ENCODE results near the gene UBAC2. TPM values are rescaled to one million over a fixed set of nuclear protein-coding genes. Genes with fewer than 3 reads are reported as not detected.

Gene UBAC2
- total and polyA plus RNA-seq, 2 of the 8 experiments (the other 6 are each of a cell fraction or from before 2014, with no cell fraction given) = 75.9 to 76.9 TPM

GRCh38 chr13:99164226-99164625, 36.4 kb upstream of the UBAC2 start:
- Histone ChIP-seq H3K27me3 (replicated peaks in 1 of 4; ENCODE audit: control insufficient read depth in 3 of 4, extremely low read depth in 1 of 4, insufficient read depth in 3 of 4, low read length in 3 of 4) (no peaks in the 10 kb centered on the region), H3K23ac (ENCODE audit: insufficient read length) (no peak overlapping the region), H3K56ac (replicated peaks; ENCODE audit: insufficient read length, low read depth, low read length) (no peak overlapping the region), H2BK15ac (ENCODE audit: low read length) (no peak overlapping the region), H2BK20ac (ENCODE audit: low read length) (no peak overlapping the region), H4K91ac (replicated peaks; ENCODE audit: insufficient read length, low read length) (no peak overlapping the region), H2AK5ac (ENCODE audit: low read depth, low read length) (no peak overlapping the region), H4K8ac (ENCODE audit: extremely low read depth, insufficient read depth, low read length) (no peak overlapping the region), H2AFZ (ENCODE audit: low read length) (no peak overlapping the region), H3K9ac (replicated peaks in 1 of 4; ENCODE audit: extremely low read depth in 1 of 4, low read depth in 3 of 4, low read length in 3 of 4) (no peak overlapping the region), H3K4me3 (ENCODE audit: extremely low read depth in 1 of 4, insufficient read depth in 2 of 4, low read depth in 3 of 4, low read length in 4 of 4) (no peak overlapping the region), H3K14ac (ENCODE audit: insufficient read length) (no peak overlapping the region), H2BK5ac (ENCODE audit: low read depth, low read length) (no peak overlapping the region), H2BK120ac (replicated peaks; ENCODE audit: low read depth, low read length) (no peak overlapping the region), H3K4ac (replicated peaks; ENCODE audit: insufficient read length, low read depth, low read length) (no peak overlapping the region), H3K79me1 (ENCODE audit: low read depth, low read length) (no peaks in the 10 kb centered on the region), H3K9me3 (ENCODE audit: insufficient read depth in 2 of 2, low read depth in 1 of 2, low read length in 1 of 2) (no peaks in the 10 kb centered on the region), H3K4me2 (ENCODE audit: insufficient read depth in 1 of 2, low read depth in 2 of 2, low read length in 2 of 2) (no peak overlapping the region), H3K36me3 (ENCODE audit: control insufficient read depth in 2 of 4, insufficient read depth in 4 of 4, low read length in 3 of 4) (no peaks in the 10 kb centered on the region), H3K18ac (ENCODE audit: extremely low read depth, low read length) (no peak overlapping the region), H4K20me1 (replicated peaks in 1 of 2; ENCODE audit: control insufficient read depth in 1 of 2, insufficient read depth in 2 of 2, low read length in 2 of 2) (no peaks in the 10 kb centered on the region), H3K4me1 (replicated peaks in 1 of 4; ENCODE audit: control insufficient read depth in 3 of 4, insufficient read depth in 4 of 4, low read length in 3 of 4) (no peaks in the 10 kb centered on the region), H2BK12ac (ENCODE audit: low read depth, low read length) (no peak overlapping the region), H3K79me2 (ENCODE audit: control insufficient read depth in 1 of 2, insufficient read depth in 2 of 2, low read length in 2 of 2) (no peaks in the 10 kb centered on the region), H4K5ac (ENCODE audit: insufficient read length, low read depth, low read length) (no peak overlapping the region), H3K27ac (ENCODE audit: low read depth, low read length) (no peak overlapping the region), H3K23me2 (ENCODE audit: low read depth, low read length) (no peaks in the 10 kb centered on the region)
- 85% methylated on average over 5 of the region's 5 CpGs; no CpG with 5 or more reads in 1 of the 2 experiments for WGBS, 2 experiments (ENCODE audit: extremely low coverage in 1 of 2, insufficient coverage in 1 of 2, insufficient read length in 1 of 2, insufficient replicate concordance in 2 of 2, low coverage in 1 of 2, low lambda C conversion rate in 2 of 2, missing lambda C conversion rate in 1 of 2)
- POLR2A ChIA-PET (ENCODE audit: partially characterized antibody) = no interaction called here
- DNase-seq (ENCODE audit: low read depth in 1 of 2, low spot score in 2 of 2) = no peak
- no peak for FAIRE-seq
- TF ChIP-seq SIN3A (conservative IDR thresholded peaks at IDR 0.05 in 1 of 2, IDR thresholded peaks at IDR 0.05 in 1 of 2; ENCODE audit: low read depth in 1 of 2, low read length in 2 of 2) (no peak), TEAD4 (IDR thresholded peaks at IDR 0.05; ENCODE audit: low read depth, low read length) (no peak), TCF12 (IDR thresholded peaks at IDR 0.05; ENCODE audit: low read depth, low read length) (no peak), FOSL1 (IDR thresholded peaks at IDR 0.05; ENCODE audit: insufficient read depth, low read depth, low read length) (no peak), BCL11A (IDR thresholded peaks at IDR 0.05; ENCODE audit: low read depth in 2 of 2, low read length in 2 of 2) (no peak), POLR2AphosphoS5 (IDR thresholded peaks at IDR 0.05; ENCODE audit: low read depth, low read length) (no peak)
- TF ChIP-seq, protein P1, sequence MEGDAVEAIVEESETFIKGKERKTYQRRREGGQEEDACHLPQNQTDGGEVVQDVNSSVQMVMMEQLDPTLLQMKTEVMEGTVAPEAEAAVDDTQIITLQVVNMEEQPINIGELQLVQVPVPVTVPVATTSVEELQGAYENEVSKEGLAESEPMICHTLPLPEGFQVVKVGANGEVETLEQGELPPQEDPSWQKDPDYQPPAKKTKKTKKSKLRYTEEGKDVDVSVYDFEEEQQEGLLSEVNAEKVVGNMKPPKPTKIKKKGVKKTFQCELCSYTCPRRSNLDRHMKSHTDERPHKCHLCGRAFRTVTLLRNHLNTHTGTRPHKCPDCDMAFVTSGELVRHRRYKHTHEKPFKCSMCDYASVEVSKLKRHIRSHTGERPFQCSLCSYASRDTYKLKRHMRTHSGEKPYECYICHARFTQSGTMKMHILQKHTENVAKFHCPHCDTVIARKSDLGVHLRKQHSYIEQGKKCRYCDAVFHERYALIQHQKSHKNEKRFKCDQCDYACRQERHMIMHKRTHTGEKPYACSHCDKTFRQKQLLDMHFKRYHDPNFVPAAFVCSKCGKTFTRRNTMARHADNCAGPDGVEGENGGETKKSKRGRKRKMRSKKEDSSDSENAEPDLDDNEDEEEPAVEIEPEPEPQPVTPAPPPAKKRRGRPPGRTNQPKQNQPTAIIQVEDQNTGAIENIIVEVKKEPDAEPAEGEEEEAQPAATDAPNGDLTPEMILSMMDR (IDR thresholded peaks at IDR 0.05; ENCODE audit: control extremely low read depth in 1 of 3, insufficient read depth in 1 of 3, low read depth in 1 of 3, low read length in 3 of 3) = no peak
- CTCF ChIA-PET (ENCODE audit: partially characterized antibody) = interaction anchor here (1.4 to 2.3 kb wide), 2 partner anchors 13 to 102 kb away, joined by 6 read pairs; no protein-coding TSS in a partner anchor
